Transverse colon (tissue), 4 donors: ENCODE measurements around the gene TLK1. TPM values are rescaled to one million over a fixed set of nuclear protein-coding genes. Genes with fewer than 3 reads are reported as not detected.
A peak's percentile ranks its signal among the peaks of the same experiment; 100 is the strongest.
"Not testable (repeated sequence)": the region's sequence is repeated elsewhere in the genome, so short reads cannot be mapped to it uniquely, and the experiment has no call there.

Experiments
- DNase-seq: peaks from one replicate; pipeline ENCODE4 v3.0.0-alpha.2; 2019
- H3K27ac ChIP-seq, 4 donors: fragments of 200-600 bp; sonication (generic); 2 replicates each; pipeline ENCODE4 v1.5.1; 2016 to 2018; ENCODE audit warnings: inconsistent platforms in 4 of 4
- H3K27me3 ChIP-seq: fragments of 200-600 bp; sonication (generic); 2 replicates; pipeline ENCODE4 v1.5.1; 2017; ENCODE audit warnings: inconsistent platforms
- H3K36me3 ChIP-seq, 4 donors: fragments of 200-600 bp; sonication (generic); 2 replicates each; pipeline ENCODE4 v1.5.1; 2017 to 2019; ENCODE audit warnings: inconsistent platforms in 4 of 4
- H3K4me1 ChIP-seq, 4 donors: fragments of 200-600 bp; sonication (generic); 2 replicates each; pipeline ENCODE4 v1.5.1; 2017 to 2020; ENCODE audit warnings: inconsistent platforms in 4 of 4
- H3K4me3 ChIP-seq, 4 donors: fragments of 200-600 bp; sonication (generic); 1 replicate in 1 of 4; 2 replicates in 3 of 4; pipeline versions ENCODE4 v1.5.1 to v1.6.1; 2017 to 2019; ENCODE audit warnings: inconsistent platforms in 4 of 4
- H3K9me3 ChIP-seq, 2 donors: fragments of 200-600 bp; sonication (generic); 2 replicates each; pipeline ENCODE4 v1.5.1; 2017 to 2019; ENCODE audit warnings: inconsistent platforms in 2 of 2
- CTCF ChIP-seq, 5 experiments: fragments of 200-600 bp in 3 of 5; fragments of 450-650 bp in 2 of 5; sonication (generic) in 3 of 5; IDR thresholded peaks; 1 replicate in 2 of 5; 2 replicates in 3 of 5; pipeline ENCODE4 v1.5.1; 2016 to 2017; ENCODE audit warnings: antibody characterized with exemption in 5 of 5, inconsistent platforms in 3 of 5, mild to moderate bottlenecking in 2 of 5, moderate library complexity in 1 of 5
- EP300 ChIP-seq: sonication (generic); formaldehyde crosslinking; IDR thresholded peaks from one replicate; pipeline ENCODE4 v1.6.1; 2017; ENCODE audit warnings: antibody characterized with exemption, low read depth
- POLR2A ChIP-seq: fragments of 450-650 bp; IDR thresholded peaks from one replicate; pipeline ENCODE4 v1.6.1; 2016; ENCODE audit warnings: antibody characterized with exemption, mild to moderate bottlenecking, moderate library complexity
- POLR2AphosphoS5 ChIP-seq, 3 donors: sonication (generic); formaldehyde crosslinking; IDR thresholded peaks; one replicate each; pipeline ENCODE4 v1.6.1; 2016; ENCODE audit warnings: antibody characterized with exemption in 3 of 3
- WGBS, 2 donors: methylation state at CpG; one replicate each; pipeline ENCODE4 v1.1.5; 2018; ENCODE audit warnings: low coverage in 1 of 2; 5-methylcytosine and 5-hydroxymethylcytosine counted together
- in situ Hi-C, 4 donors: fragments of 200-750 bp; cut with MboI; loops; one replicate each; pipeline versions ENCODE4 v1.15.0 to v1.15.1; 2017; ENCODE audit warnings: low sequenced_read_pairs in 3 of 4, low pct_ligation_motif_present in 1 of 4, low pct_unique_long_range_greater_than_20kb in 1 of 4
- intact Hi-C: fragments of 100-400 bp; cut with DNase I; formaldehyde crosslinking; loops from one replicate; pipeline ENCODE4 v1.15.1; 2023; ENCODE audit warnings: low total_unique reads
- total RNA-seq, 4 donors: library from RNA; depleted of rRNA; stranded (reverse); fragments of >200 nt; gene quantifications; one replicate each; pipeline ENCODE4 v1.1.0, GENCODE V29; 2016

The TLK1 gene
- total RNA-seq, 4 donors from 2014 or later: 39.6 to 76.3 (median 53.2) TPM

DNA sequence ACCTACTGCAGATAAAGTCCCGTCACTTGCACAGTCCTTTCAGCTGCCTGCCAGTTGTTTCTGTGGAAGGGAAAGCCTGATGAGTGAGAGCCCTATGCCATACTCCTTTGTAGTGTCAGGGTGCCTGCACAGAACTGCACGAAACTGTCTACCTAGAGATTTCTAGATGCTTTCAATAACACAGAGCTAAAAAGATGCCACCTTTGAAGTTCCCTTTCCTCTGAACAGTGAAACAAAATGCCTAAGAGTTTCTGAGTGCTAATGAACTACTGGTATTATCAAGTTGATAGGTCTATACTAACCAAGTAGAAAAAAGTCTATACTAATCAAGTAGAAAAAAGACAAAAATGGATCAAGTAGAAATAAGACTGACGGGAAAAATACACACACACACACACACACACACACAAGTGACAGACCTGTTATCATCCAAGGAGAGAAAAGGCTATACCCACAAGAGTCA lies 79.0 kb downstream of the TLK1 start:
- intact Hi-C loops (no loop called here), in situ Hi-C loops (no loop called here)
- peaks cover 0 to 3% (median 0%) of the 10 kb centered on the region in 4 donors for H3K36me3 ChIP-seq
- H3K4me1 ChIP-seq: peaks cover 0 to 27% (median 13%) of the 10 kb centered on the region in 4 donors
- no peaks in the 10 kb centered on the region for H3K9me3 ChIP-seq
- no peak overlapping the region for H3K27ac ChIP-seq
- no peak for TF ChIP-seq CTCF (IDR thresholded peaks at IDR 0.05)
- TF ChIP-seq POLR2AphosphoS5 (IDR thresholded peaks at IDR 0.05): no peak
- no peak for TF ChIP-seq POLR2A
- TF ChIP-seq EP300: no peak
- H3K4me3 ChIP-seq: no peak overlapping the region
- 92 to 96% methylated on average over 2 to 3 of the region's 3 CpGs for WGBS, 2 donors
- DNase-seq: no peak
- H3K27me3 ChIP-seq: no peaks in the 10 kb centered on the region

GRCh38 chr2:171080607-171081006 lies 80.1 kb downstream of the TLK1 start:
- TF ChIP-seq EP300 (no peak), POLR2A (no peak), CTCF (IDR thresholded peaks at IDR 0.05) (no peak), POLR2AphosphoS5 (IDR thresholded peaks at IDR 0.05) (no peak)
- no peak overlapping the region for H3K4me3 ChIP-seq
- WGBS, 2 donors: 86 to 91% methylated on average over 4 to 6 of the region's 6 CpGs
- no peaks in the 10 kb centered on the region for H3K27me3 ChIP-seq
- H3K4me1 ChIP-seq: peaks cover 0 to 17% (median 7%) of the 10 kb centered on the region in 4 donors
- no peak overlapping the region for H3K27ac ChIP-seq
- intact Hi-C loops: no loop called here
- DNase-seq: no peak
- H3K36me3 ChIP-seq: peaks cover 0 to 3% (median 0%) of the 10 kb centered on the region in 4 donors
- no peaks in the 10 kb centered on the region for H3K9me3 ChIP-seq
- in situ Hi-C loops: no loop called here

DNA sequence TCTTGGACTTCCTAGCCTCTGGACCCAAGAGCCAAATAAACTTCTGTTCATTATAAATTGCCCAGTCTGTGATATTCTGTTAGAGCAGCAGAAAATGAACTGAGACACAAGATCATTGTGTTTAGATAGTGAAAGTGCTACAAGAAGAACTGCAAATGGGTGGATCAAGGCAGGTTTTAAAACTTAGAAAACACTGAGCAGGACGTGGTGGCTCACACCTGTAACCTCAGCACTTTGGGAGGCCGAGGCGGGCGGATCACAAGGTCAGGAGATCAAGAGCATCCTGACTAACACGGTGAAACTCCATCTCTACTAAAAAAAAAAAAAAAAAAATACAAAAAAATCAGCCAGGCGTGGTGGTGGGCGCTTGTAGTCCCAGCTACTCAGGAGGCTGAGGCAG lies 84.3 kb downstream of the TLK1 start:
- DNase-seq, in situ Hi-C loops, H3K36me3 ChIP-seq, H3K27me3 ChIP-seq, H3K9me3 ChIP-seq, H3K4me3 ChIP-seq, H3K27ac ChIP-seq, intact Hi-C loops: not testable (repeated sequence)
- H3K4me1 ChIP-seq: peaks cover 0 to 12% (median 3%) of the 10 kb centered on the region in 4 donors
- 87% methylated on average over 7 of the region's 7 CpGs; no CpG with 5 or more reads in 1 of the 2 donors for WGBS, 2 donors

DNA sequence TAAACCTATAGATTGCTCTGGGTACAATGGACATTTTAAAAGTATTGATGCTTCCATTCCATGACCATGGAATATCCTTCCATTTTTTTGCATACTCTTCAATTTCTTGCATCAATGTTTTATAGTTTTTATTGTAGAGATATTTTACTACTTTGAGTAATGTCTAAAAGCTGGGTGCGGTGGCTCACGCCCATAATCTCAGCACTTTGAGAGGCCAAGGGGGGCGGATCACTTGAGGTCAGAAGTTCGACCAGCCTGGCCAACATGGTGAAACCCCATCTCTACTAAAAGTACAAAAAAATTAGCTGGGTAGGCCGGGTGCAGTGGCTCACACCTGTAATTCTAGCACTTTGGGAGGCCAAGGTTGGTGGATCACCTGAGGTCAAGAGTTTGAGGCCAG lies 88.5 kb downstream of the TLK1 start:
- intact Hi-C loops: no loop called here
- H3K27ac ChIP-seq: no peak overlapping the region
- H3K9me3 ChIP-seq: no peaks in the 10 kb centered on the region
- peaks cover 0 to 14% (median 3%) of the 10 kb centered on the region in 4 donors for H3K4me1 ChIP-seq
- 60 to 77% methylated on average over 1 to 5 of the region's 5 CpGs for WGBS, 2 donors
- no peaks in the 10 kb centered on the region for H3K27me3 ChIP-seq
- TF ChIP-seq CTCF (IDR thresholded peaks at IDR 0.05): no peak
- no peak for TF ChIP-seq POLR2AphosphoS5 (IDR thresholded peaks at IDR 0.05)
- TF ChIP-seq POLR2A: no peak
- no peak for TF ChIP-seq EP300
- H3K36me3 ChIP-seq: peaks cover 0 to 10% (median 0%) of the 10 kb centered on the region in 4 donors
- peak; percentile 57 for DNase-seq
- in situ Hi-C loops: no loop called here
- H3K4me3 ChIP-seq: no peak overlapping the region
